IgD-negative memory B cell (primary cell): ENCODE measurements around the gene CENPW. TPM values are rescaled to one million over a fixed set of nuclear protein-coding genes. Genes with fewer than 3 reads are reported as not detected.
A peak's percentile ranks its signal among the peaks of the same experiment; 100 is the strongest.

Experiments
- H3K27ac Mint-ChIP-seq, 3 donors: one replicate each; pipeline ENCODE4 v1.8.0; 2020 to 2022; ENCODE audit warnings: mild to moderate bottlenecking in 3 of 3, mixed read lengths in 3 of 3, moderate library complexity in 1 of 3
- H3K27me3 Mint-ChIP-seq: one replicate; pipeline ENCODE4 v1.8.0; 2021; ENCODE audit warnings: mixed read lengths
- H3K36me3 Mint-ChIP-seq: one replicate; pipeline ENCODE4 v1.8.0; 2020; ENCODE audit warnings: mild to moderate bottlenecking, mixed read lengths
- H3K4me1 Mint-ChIP-seq, 3 donors: one replicate each; pipeline ENCODE4 v1.8.0; 2020 to 2022; ENCODE audit warnings: mixed read lengths in 3 of 3, mild to moderate bottlenecking in 1 of 3
- H3K4me3 Mint-ChIP-seq, 4 donors: one replicate each; pipeline ENCODE4 v1.8.0; 2020 to 2022; ENCODE audit warnings: mild to moderate bottlenecking in 4 of 4, mixed read lengths in 4 of 4, moderate library complexity in 3 of 4
- H3K9me3 Mint-ChIP-seq, 3 donors: one replicate each; pipeline ENCODE4 v1.8.0; 2020 to 2021; ENCODE audit warnings: mixed read lengths in 3 of 3, mild to moderate bottlenecking in 1 of 3
- polyA plus RNA-seq: library from polyadenylated mRNA; unstranded; fragments of 300-500 nt; fragmentation: Illumina TruSeq; gene quantifications from one replicate; pipeline ENCODE4 v1.2.3, GENCODE V29; 2021

The CENPW gene
- 6.2 TPM for polyA plus RNA-seq

DNA sequence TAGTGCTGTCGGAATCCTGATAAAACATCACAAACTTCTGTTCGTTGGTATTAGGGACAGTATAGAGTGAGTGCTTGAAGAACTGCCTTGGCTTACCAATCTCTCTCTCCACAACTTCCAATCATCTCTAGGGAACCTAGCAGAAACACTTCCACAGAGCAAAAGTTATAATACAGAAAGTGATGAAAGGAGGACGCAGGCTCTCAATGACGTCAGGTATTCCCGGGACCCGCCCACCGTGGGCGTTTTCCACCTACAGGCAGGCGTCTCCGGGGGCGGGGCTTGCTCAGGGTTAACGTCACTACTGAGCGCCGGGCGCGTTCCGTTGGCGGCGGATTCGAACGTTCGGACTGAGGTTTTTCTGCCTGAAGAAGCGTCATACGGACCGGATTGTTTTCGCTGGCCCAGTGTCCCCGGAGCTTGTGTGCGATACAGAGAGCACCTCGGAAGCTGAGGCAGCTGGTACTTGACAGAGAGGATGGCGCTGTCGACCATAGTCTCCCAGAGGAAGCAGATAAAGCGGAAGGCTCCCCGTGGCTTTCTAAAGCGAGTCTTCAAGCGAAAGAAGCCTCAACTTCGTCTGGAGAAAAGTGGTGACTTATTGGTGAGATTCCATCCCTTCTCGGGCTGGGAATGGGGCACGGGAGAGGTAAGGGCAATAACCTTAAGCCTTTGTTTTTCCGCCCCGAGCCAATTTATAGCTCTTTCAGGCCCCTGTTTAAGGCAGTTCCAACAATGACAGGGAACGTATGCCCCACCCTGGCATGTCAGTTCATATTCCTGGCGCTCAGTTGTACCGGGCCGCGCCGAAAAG, at the start of gene CENPW:
TSS of gene CENPW (plus strand) at position 320 of the 814 bp plus-strand sequence. CDS start at position 479, 159 bp downstream.
- no peak within 1 kb of the TSS for H3K4me3 Mint-ChIP-seq
- H3K36me3 Mint-ChIP-seq = no peaks in the 10 kb centered on the region
- no peaks in the 10 kb centered on the region for H3K27me3 Mint-ChIP-seq
- H3K4me1 Mint-ChIP-seq = peaks cover 5 to 8% (median 8%) of the 10 kb centered on the region in 3 donors
- peak within 1 kb of the TSS in 2 of 3 donors; percentile 25 to 40 for H3K27ac Mint-ChIP-seq
- H3K9me3 Mint-ChIP-seq = no peaks in the 10 kb centered on the region

DNA sequence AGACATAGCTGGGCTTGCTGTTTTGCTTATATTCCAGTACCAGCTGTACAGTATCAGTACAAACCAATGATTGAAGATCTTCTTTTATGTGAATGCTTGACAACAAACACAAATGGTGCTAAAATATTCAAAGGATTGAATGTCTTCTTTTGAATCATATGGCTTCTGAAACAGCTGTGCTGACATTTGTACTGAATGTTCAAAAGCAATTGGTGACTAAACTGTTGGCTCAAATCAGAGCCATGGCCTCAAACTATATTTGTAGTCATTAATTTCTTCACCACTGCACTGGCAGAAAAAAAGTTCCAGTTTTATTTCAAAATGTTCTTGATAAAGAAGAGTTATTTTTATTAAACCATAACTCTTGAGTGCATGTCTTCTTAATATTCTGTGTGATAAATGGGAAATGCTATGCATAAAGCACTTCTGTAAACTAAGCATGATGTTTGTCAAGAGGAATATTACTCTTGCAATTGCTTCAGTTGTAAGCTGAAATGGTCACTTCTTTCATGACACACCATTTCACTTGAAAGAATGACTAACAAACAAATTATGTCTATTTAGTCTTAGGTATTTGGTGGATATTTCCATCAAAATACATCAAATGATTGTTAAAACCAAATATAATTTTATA, 45.9 kb upstream of the CENPW start:
- H3K27ac Mint-ChIP-seq = no peak overlapping the region

DNA sequence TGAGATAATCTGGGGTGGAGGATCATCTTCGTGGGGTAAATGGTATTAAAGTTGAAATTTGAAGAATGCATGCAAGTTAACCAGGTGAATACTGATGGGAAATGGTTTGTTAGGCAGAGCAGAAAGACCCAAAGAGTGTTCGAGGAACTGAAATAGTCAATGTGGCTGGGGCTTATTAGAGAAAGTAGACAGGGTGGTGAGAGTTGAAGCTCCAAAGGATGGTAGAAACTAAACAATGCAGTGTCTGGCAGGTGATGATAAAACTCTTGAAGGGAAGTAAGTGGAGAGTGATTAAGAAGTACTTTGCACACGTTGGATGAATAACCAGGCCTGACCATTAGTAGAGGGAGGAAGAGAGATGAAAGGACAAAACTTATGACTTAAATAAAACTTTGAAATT, 39.8 kb upstream of the CENPW start:
- Mint-ChIP-seq H3K27me3 (no peaks in the 10 kb centered on the region), H3K36me3 (peaks cover 1% of the 10 kb centered on the region), H3K4me3 (no peak overlapping the region), H3K9me3 (no peaks in the 10 kb centered on the region), H3K27ac (no peak overlapping the region), H3K4me1 (peaks cover 0 to 7% (median 4%) of the 10 kb centered on the region in 3 donors)

More for the DNA sequence above, 45.9 kb upstream of the CENPW start:
- no peaks in the 10 kb centered on the region for H3K9me3 Mint-ChIP-seq
- no peaks in the 10 kb centered on the region for H3K36me3 Mint-ChIP-seq
- H3K27me3 Mint-ChIP-seq = no peaks in the 10 kb centered on the region
- H3K4me3 Mint-ChIP-seq = no peak overlapping the region
- no peaks in the 10 kb centered on the region for H3K4me1 Mint-ChIP-seq

DNA sequence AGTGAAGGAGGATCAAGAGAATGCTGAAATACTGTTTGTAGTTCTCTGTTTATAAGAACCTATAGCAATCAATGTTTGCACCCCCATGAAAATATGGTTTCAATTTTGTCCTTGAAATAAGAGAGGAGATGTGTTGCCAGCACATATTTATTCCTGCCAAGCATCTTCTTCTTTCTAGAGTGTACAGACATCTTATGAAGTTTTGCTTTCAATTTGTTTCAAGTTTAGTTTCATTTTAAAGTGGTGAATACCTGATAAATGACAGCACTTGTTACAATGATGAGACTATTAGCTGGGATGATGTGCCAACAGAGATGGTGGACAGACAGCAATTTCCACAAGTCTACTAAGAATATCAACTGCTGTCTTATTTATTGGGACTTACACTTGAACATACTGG, 39.2 kb upstream of the CENPW start:
- H3K27ac Mint-ChIP-seq = no peak overlapping the region
- H3K27me3 Mint-ChIP-seq = no peaks in the 10 kb centered on the region
- H3K4me3 Mint-ChIP-seq = no peak overlapping the region
- H3K36me3 Mint-ChIP-seq = peaks cover 1% of the 10 kb centered on the region
- H3K4me1 Mint-ChIP-seq = peaks cover 0 to 7% (median 4%) of the 10 kb centered on the region in 3 donors
- H3K9me3 Mint-ChIP-seq = no peaks in the 10 kb centered on the region

DNA sequence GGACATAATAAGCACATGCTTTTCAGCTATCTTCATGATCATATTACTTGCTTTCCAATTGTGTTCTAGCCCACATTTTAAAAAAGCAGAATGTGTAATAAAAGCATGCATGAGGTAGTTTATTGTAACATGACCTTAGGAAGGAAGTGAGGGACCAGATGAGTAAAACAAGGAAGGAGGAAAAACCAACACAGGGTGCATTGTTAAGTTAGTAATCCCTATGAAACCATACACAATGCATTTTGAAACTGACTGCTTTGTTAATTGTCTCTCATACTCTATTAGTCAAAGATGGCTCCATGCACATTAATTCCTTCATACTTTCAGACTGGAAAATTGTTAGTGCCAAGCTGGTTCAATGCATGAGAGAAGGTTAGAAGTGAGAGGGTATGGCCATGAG, 37.7 kb upstream of the CENPW start:
- Mint-ChIP-seq H3K4me3 (no peak overlapping the region), H3K27me3 (no peaks in the 10 kb centered on the region), H3K9me3 (no peaks in the 10 kb centered on the region), H3K36me3 (peaks cover 1% of the 10 kb centered on the region), H3K27ac (no peak overlapping the region), H3K4me1 (peaks cover 0 to 7% (median 4%) of the 10 kb centered on the region in 3 donors)

DNA sequence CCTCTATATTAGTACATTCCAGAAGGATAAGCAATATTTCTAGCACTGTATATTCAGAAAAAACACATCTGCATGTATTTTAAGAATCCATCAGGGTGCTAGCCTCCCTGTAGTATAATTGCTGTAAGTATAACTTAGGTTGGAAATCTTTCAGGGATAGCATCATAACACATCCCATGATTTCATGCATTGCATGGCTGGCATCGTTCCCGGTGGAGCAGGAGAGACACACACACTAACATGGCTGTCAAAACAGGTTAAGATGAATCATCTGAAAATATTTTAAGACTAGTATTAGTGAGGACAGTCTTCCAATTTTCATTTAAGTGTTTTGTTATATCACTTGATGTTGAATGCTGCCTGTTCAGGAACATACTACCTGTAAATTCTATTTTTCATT, 32.1 kb upstream of the CENPW start:
- Mint-ChIP-seq H3K4me1 (no peaks in the 10 kb centered on the region), H3K4me3 (no peak overlapping the region), H3K27ac (no peak overlapping the region), H3K27me3 (no peaks in the 10 kb centered on the region), H3K36me3 (no peaks in the 10 kb centered on the region), H3K9me3 (no peaks in the 10 kb centered on the region)

DNA sequence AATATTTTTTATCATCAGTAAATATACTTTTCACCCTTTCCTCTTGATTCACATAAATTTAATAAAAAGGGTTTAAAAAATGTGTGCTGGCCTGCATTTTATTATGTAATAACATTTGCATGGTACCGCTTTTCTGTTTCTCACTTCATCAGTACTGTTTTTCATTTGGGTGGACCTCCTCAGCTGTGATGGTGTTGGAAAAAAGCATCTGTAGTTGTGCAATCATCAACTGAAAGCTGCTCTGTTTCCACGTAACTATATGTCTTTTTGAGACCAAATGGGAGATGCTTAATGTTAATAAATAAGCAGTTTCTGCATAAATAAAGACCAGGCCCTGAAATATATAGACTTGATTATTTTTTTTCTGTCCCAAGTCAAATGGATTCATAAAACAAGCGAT, 31.6 kb upstream of the CENPW start:
- H3K9me3 Mint-ChIP-seq = no peaks in the 10 kb centered on the region
- H3K27me3 Mint-ChIP-seq = no peaks in the 10 kb centered on the region
- H3K4me1 Mint-ChIP-seq = no peaks in the 10 kb centered on the region
- no peak overlapping the region for H3K27ac Mint-ChIP-seq
- H3K36me3 Mint-ChIP-seq = no peaks in the 10 kb centered on the region
- no peak overlapping the region for H3K4me3 Mint-ChIP-seq

DNA sequence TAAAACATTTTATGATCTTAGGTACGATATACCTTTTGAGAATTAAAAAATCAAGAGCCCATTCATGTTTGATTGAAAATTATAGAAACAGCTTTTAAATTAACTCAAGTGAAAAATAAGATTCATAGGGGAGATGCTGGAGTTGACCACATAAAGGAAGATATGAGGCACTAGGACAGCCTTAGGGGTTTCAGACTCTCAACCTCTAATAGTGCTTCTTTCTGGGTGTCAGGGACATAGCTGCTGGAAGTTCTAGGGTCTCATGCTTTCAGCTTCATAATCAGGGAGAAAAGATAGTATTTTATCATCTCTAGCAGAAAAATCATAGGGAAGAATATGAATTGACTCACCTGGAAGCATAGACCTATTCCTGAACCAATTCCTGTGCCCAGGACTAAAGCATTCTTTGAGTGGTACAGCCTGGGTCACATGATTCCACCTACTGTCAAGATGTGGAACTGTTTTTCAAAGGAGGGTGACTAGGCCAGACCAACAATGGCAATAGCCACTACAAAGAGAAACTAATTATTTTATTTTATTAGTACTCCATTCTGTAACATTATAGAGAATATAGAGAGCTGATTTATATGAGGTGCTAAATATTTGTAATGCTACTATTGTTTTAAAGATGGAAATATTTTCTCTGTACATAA, 27.8 kb upstream of the CENPW start:
- no peaks in the 10 kb centered on the region for H3K9me3 Mint-ChIP-seq
- no peak overlapping the region for H3K4me3 Mint-ChIP-seq
- no peaks in the 10 kb centered on the region for H3K4me1 Mint-ChIP-seq
- no peak overlapping the region for H3K27ac Mint-ChIP-seq
- H3K36me3 Mint-ChIP-seq = peaks cover 2% of the 10 kb centered on the region
- no peaks in the 10 kb centered on the region for H3K27me3 Mint-ChIP-seq

DNA sequence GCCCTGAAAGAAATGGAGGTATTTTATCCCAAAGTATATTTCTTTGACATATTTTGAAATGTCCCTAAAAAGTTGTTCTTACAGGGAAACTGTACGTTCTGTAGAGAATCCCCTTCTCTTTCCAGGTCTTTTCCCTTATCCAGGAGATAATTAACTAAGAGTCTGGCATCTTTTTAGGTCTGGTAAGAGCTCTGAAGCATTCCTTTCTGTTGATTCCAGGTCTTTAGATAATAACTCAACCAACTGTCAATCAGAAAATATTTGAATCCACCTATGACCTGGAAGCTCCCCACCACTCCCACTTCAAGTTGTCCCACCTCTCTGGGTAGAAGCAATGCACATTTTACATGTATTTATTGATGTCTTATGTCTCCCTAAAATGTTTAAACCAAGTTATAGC, 26.0 kb upstream of the CENPW start:
- no peaks in the 10 kb centered on the region for H3K4me1 Mint-ChIP-seq
- no peak overlapping the region for H3K27ac Mint-ChIP-seq
- peaks cover 2% of the 10 kb centered on the region for H3K36me3 Mint-ChIP-seq
- no peak overlapping the region for H3K4me3 Mint-ChIP-seq
- no peaks in the 10 kb centered on the region for H3K27me3 Mint-ChIP-seq
- H3K9me3 Mint-ChIP-seq = no peaks in the 10 kb centered on the region

DNA sequence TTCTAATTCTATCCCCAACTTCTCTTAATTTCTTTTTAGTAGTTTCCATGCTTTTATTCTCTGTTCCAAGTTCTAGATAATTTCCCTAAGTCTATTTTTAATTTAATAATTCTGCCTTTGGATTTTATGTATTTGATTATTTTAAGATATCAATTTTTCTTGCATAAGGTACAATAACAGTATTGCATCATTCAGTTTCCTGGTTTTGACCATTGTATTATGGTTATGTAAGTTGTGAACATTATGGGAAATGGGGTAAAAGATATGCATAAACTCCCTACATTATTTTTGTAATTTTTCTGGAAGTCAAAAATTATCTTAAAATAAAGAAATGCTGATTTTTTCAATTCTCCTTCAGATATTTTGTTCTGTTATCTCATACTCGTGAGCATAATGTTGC, 21.1 kb upstream of the CENPW start:
- Mint-ChIP-seq H3K27me3 (peaks cover 4% of the 10 kb centered on the region), H3K27ac (no peak overlapping the region), H3K9me3 (no peaks in the 10 kb centered on the region), H3K36me3 (no peaks in the 10 kb centered on the region), H3K4me3 (no peak overlapping the region), H3K4me1 (no peaks in the 10 kb centered on the region)

DNA sequence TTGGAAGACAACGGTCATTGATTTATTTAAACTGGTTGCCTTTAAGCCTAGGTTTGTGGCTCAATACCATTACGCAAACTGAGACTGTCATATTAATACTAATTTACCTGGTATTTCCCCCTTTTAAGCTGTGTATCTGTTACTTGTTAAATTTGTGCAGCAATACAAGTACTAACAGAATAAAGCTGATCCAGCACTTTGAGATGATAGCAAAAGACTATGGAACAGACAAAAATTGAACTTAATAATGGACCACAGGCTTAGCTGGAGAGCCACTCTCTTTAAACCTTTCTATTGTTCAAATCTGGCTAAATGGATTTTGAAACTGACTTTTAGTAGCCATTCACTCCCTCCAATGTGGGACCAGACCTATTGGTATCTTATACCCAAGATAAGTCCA, 6.2 kb upstream of the CENPW start:
- Mint-ChIP-seq H3K9me3 (no peaks in the 10 kb centered on the region), H3K27ac (no peak overlapping the region), H3K4me3 (no peak overlapping the region), H3K36me3 (no peaks in the 10 kb centered on the region), H3K4me1 (peaks cover 0 to 2% (median 0%) of the 10 kb centered on the region in 3 donors), H3K27me3 (no peaks in the 10 kb centered on the region)

DNA sequence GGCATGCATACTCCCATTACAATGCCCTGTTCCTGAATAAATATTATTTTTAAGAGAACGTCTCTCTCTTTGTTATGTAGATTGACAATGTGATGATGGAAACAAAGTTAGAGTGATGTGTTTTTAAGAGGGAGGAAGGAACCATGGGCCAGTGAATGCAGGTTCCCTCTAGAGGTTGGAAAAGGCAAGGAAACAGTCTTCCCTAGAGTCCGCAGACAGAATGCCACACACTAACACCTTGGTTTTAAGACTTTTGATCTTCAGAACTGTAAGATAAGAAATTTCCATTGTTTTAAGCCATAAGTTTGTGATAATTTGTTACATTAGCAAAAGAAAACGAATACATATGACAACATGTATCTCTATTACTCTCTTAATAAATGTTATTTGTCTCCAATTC, 4.7 kb upstream of the CENPW start:
- H3K36me3 Mint-ChIP-seq = no peaks in the 10 kb centered on the region
- H3K27ac Mint-ChIP-seq = no peak overlapping the region
- H3K4me1 Mint-ChIP-seq = peaks cover 0 to 2% (median 0%) of the 10 kb centered on the region in 3 donors
- no peaks in the 10 kb centered on the region for H3K9me3 Mint-ChIP-seq
- no peak overlapping the region for H3K4me3 Mint-ChIP-seq
- no peaks in the 10 kb centered on the region for H3K27me3 Mint-ChIP-seq

DNA sequence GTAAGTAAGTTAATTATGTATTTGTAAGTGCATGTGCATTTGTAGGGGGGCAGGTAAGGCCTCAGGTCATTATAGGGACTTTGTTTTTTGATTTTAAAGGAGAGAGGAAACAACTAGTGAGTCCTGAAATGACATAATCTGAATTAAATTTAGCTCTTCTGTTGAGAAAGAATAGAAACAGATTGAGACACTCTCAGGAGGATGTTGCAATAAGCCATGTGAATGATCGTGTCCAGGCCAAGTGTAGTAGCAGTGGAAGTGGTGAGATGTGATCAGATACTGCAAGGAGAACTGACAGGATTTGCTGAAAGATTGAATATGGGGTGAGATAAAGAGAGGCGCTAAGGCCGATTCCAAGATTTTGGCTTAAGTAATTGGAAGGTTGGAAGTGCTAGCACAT, 2.6 kb upstream of the CENPW start:
- H3K36me3 Mint-ChIP-seq = no peaks in the 10 kb centered on the region
- H3K4me3 Mint-ChIP-seq = no peak overlapping the region
- peaks cover 5 to 8% (median 8%) of the 10 kb centered on the region in 3 donors for H3K4me1 Mint-ChIP-seq
- no peaks in the 10 kb centered on the region for H3K9me3 Mint-ChIP-seq
- H3K27ac Mint-ChIP-seq = no peak overlapping the region
- H3K27me3 Mint-ChIP-seq = no peaks in the 10 kb centered on the region

DNA sequence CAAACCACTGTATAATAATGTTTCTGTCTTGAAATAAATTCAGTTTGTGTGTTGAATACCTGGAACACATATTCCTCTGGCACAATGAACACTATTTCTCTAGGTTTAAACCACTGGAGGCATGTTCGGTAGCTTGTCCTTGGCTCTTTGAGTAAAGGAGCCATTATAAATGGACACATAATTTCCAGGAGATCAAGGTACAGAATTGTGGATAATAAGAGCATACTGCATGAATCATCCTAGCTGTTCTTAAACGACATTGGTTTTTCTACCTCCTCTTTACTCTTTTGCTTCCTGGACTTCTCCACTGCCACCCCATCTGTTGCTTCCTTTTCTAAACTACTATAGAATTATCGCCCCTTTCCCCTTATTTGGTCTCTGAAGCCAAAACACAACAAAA, 1.2 kb downstream of the CENPW start:
- Mint-ChIP-seq H3K27me3 (no peaks in the 10 kb centered on the region), H3K27ac (peak overlapping the region in 1 of 3 donors; percentile 40), H3K9me3 (no peaks in the 10 kb centered on the region), H3K36me3 (no peaks in the 10 kb centered on the region), H3K4me3 (no peak overlapping the region), H3K4me1 (peaks cover 5 to 8% (median 6%) of the 10 kb centered on the region in 3 donors)

DNA sequence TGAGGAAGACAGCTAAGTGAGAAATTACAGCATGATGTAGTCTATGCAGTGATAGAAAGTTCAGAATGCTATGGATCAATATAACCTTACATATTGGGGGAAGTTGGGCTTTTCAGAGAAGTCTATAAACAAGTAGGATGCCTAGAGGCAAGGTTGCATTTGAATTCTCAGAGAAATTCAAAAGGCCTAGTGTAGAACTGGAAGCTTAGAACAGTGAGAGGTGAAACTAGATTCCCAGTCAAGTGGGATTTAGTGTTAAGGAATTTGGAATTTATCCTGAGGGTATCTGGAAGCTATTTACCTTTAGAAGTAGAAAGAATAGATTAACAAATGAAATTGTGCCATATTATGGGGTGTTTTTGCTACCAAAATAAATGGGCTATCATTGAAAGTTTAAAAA, 4.3 kb downstream of the CENPW start:
- no peak overlapping the region for H3K4me3 Mint-ChIP-seq
- no peaks in the 10 kb centered on the region for H3K36me3 Mint-ChIP-seq
- H3K9me3 Mint-ChIP-seq = no peaks in the 10 kb centered on the region
- no peaks in the 10 kb centered on the region for H3K27me3 Mint-ChIP-seq
- H3K4me1 Mint-ChIP-seq = peaks cover 5 to 8% (median 6%) of the 10 kb centered on the region in 3 donors
- no peak overlapping the region for H3K27ac Mint-ChIP-seq
